Measurements from ENCODE around the gene NAV1.

DNA sequence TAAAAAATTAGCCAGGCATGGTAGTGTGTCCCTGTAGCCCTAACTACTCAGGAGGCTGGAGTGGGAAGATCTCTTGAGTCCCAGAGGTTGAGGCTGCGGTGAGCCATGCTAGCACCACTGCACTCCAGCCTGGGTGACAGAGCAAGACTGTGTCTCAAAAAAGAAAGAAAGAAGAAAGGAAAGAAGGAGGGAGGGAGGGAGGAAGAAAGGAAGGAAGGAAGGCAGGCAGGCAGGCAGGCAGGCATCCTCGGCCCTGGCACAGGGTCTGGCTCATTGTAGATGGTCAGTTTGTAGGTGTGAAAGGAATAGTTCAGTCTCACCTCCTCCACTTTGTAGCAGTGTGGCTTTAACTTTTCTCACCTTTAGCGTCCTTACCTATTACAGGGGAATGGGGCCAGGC is 25.0 kb downstream of the NAV1 start:
- TF ChIP-seq CTCF (conservative IDR thresholded peaks at IDR 0.05; ENCODE audit: low read depth in 2 of 2) (no peak), EZH2 (IDR thresholded peaks at IDR 0.05; ENCODE audit: low read depth, unreplicated experiment) (no peak)
